Bronchus fibroblast of lung (primary cell): ENCODE results near the gene LIM2. TPM values are rescaled to one million over a fixed set of nuclear protein-coding genes. Genes with fewer than 3 reads are reported as not detected.

Experiments used
- total RNA-seq: library from RNA; depleted of rRNA; stranded (reverse); fragments of >200 nt; gene quantifications from 2 replicates; pipeline ENCODE4 v1.2.3, GENCODE V29; 2015

The LIM2 gene, protein sequence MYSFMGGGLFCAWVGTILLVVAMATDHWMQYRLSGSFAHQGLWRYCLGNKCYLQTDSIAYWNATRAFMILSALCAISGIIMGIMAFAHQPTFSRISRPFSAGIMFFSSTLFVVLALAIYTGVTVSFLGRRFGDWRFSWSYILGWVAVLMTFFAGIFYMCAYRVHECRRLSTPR
- not detected in 2 replicates for total RNA-seq

DNA sequence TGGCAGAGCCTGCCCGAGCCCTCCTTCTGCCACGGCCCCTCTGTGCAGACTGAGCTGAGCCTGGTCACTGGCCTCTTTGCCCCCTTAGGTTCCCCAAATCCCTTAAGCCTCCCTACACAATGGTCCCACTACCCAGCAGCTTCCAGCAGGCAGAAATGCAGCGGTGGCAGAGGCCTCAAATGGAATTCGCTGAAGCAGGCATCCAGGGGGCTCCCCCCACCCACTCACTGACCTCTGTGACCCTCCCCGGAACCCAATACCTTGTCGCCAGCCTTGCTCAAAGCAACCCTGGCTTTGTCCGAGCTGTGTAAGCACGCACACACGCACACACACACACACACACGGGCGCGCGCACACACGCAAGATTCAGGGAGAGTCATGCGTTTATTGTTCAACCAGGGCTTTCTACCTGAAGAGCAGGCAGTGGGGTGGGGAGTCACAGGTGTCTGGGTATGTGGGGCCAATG, at the start of gene LIM2:
TSS of gene LIM2 (minus strand) at position 51 of the 466 bp plus-strand sequence. CDS start 531 bp downstream, outside the sequence.

DNA sequence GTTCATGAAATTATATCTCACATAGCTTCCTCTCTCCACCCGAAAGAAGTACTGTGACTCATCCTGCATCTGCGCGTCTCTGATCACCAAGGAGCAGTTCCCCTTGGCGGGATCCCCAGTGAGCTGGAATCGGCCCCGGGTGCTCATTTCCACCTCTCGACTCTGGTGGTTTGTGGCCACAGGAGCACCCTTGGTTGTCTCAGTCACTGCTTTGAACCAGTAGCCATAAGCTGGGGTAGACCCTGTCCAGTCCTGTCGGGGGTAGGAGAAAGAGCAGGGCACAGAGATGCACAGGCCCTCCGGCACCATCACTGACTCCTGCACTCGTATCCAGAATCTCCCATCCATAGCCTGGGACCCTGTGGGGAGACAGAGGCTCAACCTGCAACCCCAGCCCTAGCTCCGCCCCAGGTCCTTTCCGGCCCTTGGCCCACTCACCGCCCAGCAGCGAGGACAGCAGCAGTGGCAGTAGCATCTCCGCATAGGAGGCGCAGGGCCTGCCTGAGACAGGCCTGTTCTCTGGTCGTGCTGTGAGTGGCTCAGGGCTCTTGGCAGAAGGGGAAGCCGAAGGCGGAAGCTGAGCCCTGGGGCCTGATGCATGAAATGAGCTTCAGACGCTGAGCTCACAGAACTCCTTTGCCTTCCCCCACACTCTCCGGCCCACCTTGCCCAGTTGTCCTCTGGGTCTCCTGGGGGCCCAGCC, 29.5 kb upstream of the LIM2 start, which contains the start of gene SIGLEC10:
TSS of gene SIGLEC10 (minus strand) at position 536 of the 703 bp plus-strand sequence. CDS start at position 475, 61 bp downstream.

DNA sequence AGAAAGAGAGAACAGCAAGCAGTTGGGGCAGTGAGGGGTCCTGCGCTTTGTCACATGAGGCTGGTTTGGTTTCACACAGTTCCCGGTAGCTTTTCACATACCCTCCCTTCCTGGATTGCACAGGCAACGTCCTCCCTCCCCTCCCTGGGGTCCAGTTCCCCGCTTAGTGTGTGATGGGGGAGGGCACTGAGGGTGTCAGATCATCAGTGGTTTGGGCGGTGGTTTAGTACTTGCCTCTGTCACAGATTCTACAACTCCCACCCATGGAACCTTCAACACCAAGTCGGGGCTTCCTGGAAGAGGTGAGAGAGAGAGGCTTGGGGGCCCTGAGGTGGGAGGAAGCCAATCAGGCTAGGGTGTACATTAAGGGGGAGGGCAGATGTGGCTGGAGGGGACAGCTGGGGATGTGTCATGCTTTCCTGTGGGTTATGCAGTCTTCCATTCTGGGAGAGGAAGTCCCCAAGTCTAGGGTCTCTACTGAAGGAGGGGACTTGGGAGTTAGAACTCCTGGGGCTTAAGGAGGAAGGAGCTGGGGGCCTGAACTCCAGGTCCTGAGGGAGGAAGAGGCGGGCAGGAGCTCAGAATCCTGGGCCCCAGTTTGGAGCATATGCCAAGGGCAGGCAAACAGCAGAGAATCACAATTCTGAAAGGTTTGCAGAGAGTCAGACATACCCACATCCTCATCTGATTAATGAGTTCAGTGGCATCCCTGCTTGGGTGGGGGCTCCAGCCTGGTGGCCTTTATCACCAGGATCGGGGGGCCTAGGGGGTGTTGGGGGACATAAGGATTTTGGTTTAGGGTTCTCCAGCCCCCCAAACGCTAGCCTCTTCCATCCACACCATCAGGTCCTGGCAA, 14.9 kb downstream of the LIM2 start, which contains the start of gene NKG7:
TSS of gene NKG7 (minus strand) at position 6 of the 856 bp plus-strand sequence. CDS start 119 bp downstream, outside the sequence.

DNA sequence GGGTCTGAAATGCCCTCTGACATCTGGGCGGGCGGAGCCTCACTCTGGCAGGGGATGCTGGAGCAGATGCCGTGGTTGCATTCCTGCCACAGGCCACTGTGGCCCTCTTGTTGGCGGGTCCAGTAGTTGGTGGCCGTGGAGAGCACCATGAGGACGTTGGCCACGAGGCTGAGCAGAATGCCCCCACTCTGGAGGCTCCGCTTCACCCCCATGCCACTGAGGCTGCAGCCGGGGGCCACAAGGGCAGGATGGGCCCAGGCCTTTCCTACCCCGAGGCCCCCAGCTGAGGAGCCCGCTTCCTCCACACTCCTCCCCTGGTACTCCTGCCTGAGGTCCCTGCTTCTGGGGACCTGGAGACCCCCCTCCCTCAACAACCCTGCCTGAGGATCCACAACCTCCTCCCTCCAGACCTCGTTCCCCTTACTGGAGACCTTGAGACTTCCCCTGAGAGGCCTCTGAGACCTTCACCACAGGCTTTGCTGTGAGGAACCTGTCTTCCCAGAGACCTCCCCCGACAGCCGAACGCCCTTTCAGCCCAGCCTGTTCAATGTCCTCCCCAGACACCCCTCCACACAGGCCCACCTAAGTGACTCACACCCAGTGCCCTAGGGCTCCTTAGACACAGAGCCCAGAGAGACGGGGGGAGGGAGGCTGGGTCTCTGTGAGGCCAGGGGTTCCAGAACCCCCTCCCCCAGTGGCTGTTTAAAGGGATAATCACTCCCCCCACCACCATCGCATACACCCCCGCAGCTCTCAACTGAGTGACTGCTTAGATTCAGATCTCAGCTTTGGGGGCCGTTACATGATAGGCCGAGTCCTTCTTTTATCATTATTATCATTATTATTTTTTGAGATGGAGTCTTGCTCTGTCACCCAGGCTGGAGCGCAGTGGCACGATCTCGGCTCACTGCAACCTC, 19.1 kb downstream of the LIM2 start, which contains the start of gene CLDND2:
TSS of gene CLDND2 (minus strand) at position 638 of the 917 bp plus-strand sequence. CDS start at position 212, 426 bp downstream.

DNA sequence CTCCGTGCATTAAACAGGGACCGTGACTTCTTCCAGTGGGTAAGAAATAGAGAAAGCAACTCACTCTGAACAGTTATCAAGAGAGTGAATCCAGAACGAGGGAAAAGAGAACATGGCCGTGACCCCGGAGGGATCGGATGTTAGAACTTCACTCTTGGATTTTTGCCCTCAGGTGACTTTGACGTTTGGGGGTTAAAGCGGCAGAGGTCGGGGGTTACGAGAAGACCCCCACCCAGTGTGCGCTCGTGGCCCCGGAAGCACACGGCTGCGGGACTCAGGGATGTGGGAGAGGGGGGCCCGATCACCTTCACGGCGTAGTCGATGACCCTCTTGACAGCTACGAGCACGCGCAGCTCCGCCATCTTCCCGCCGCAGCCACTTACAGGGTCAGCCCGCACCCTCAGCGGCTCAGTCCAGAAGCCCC, 21.8 kb downstream of the LIM2 start, which contains the start of gene ETFB:
TSS of gene ETFB (minus strand) at position 424 of the 424 bp plus-strand sequence. CDS start at position 362, 62 bp downstream.

DNA sequence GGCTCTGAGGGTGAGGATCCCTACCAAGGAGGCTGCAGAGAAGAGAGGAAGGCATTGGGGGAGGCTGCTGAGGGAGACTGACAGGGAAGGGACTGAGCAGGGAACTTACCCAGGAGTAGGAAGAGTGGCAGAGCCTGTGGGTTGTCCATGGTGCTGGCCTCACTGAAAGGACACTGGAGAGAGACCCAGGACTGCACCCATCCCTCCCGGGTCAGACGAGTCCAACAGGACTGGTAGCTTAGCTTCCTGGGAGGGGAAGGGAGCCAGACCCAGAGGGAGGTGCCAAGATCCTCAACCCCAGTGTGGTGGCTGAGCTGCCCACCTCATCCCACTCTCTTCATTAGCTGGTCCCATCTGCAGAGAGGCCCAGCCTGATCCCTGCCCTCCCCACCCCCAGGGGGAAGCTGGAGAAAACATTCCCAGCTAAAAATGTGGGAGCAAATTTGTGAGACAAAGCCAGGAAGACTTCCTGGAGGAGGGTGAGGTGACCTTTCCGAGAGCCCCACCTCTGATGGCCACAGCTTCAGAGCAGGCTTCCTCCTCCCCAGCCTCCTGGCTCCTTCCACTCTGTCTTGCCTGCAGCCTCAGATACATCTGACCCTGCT, 45.7 kb downstream of the LIM2 start, which contains the start of gene VSIG10L:
TSS of gene VSIG10L (minus strand) at position 164 of the 605 bp plus-strand sequence. CDS start at position 149, 15 bp downstream.

Other genes starting within 250 kb of the LIM2 start
- not detected in 2 replicates for gene SIGLEC7, start 245.7 kb downstream of the LIM2 start, total RNA-seq
- not detected in 2 replicates for gene CD33, start 162.9 kb downstream of the LIM2 start, total RNA-seq
- not detected in 2 replicates for gene SIGLECL1, start 136.9 kb downstream of the LIM2 start, total RNA-seq
- not detected in 2 replicates for gene IGLON5, start 76.3 kb downstream of the LIM2 start, total RNA-seq
- gene VSIG10L, start 45.8 kb downstream of the LIM2 start, total RNA-seq: 0.17 and 0.89 TPM in 2 replicates
- gene ETFB, start 21.6 kb downstream of the LIM2 start, total RNA-seq: 77.2 and 84.4 TPM in 2 replicates
- 0.89 TPM in 1 of 2 replicates, not detected in the other for gene CLDND2, start 19.0 kb downstream of the LIM2 start, total RNA-seq
- gene NKG7, start 15.3 kb downstream of the LIM2 start, total RNA-seq: not detected in 2 replicates
- gene C19orf84, start 2.6 kb upstream of the LIM2 start, total RNA-seq: not detected in 2 replicates
- not detected in 2 replicates for gene SIGLEC10, start 29.7 kb upstream of the LIM2 start, total RNA-seq
- gene SIGLEC8, start 70.5 kb upstream of the LIM2 start, total RNA-seq: not detected in 2 replicates
- not detected in 2 replicates for gene CEACAM18, start 90.6 kb upstream of the LIM2 start, total RNA-seq
- gene SIGLEC12, start 113.8 kb upstream of the LIM2 start, total RNA-seq: not detected in 2 replicates
- gene SIGLEC6, start 143.7 kb upstream of the LIM2 start, total RNA-seq: not detected in 2 replicates
- 1.6 and 3.0 TPM in 2 replicates for gene ZNF175, start 183.3 kb upstream of the LIM2 start, total RNA-seq
- not detected in 2 replicates for gene SIGLEC5, start 242.4 kb upstream of the LIM2 start, total RNA-seq